Endothelial cell (in vitro differentiated cells): ENCODE results near the gene NHLRC3. TPM values are rescaled to one million over a fixed set of nuclear protein-coding genes. Genes with fewer than 3 reads are reported as not detected.
A peak's percentile ranks its signal among the peaks of the same experiment; 100 is the strongest.

Experiments
- DNase-seq: peaks from one replicate; pipeline ENCODE4 v3.0.0; 2021; ENCODE audit warnings: low spot score
- H3K27ac Mint-ChIP-seq: one replicate; pipeline ENCODE4 v1.8.0; 2021; ENCODE audit warnings: mixed read lengths, inconsistent platforms; ENCODE audit not compliant: unreplicated experiment
- H3K27me3 Mint-ChIP-seq: one replicate; pipeline ENCODE4 v1.8.0; 2021; ENCODE audit warnings: mild to moderate bottlenecking, moderate library complexity, mixed read lengths, inconsistent platforms; ENCODE audit not compliant: unreplicated experiment
- H3K36me3 Mint-ChIP-seq: one replicate; pipeline ENCODE4 v1.8.0; 2021; ENCODE audit warnings: mild to moderate bottlenecking, low read depth, mixed read lengths, inconsistent platforms; ENCODE audit not compliant: unreplicated experiment
- H3K4me1 Mint-ChIP-seq: one replicate; pipeline ENCODE4 v1.8.0; 2021; ENCODE audit warnings: mild to moderate bottlenecking, mixed read lengths, inconsistent platforms; ENCODE audit not compliant: unreplicated experiment
- H3K4me3 Mint-ChIP-seq: one replicate; pipeline ENCODE4 v1.8.0; 2021; ENCODE audit warnings: mild to moderate bottlenecking, mixed read lengths, inconsistent platforms; ENCODE audit not compliant: unreplicated experiment
- H3K9me3 Mint-ChIP-seq: one replicate; pipeline ENCODE4 v1.8.0; 2021; ENCODE audit warnings: mixed read lengths, inconsistent platforms; ENCODE audit not compliant: unreplicated experiment
- total RNA-seq: library from RNA; stranded (reverse); fragmentation: NEBNext Ultra II Directional; extraction: Animal tissue kit (Norgen Biotek cat#: 25700); gene quantifications from one replicate; pipeline ENCODE4 v1.2.1, GENCODE V29; 2021; ENCODE audit not compliant: unreplicated experiment
- TF ChIP-seq, protein P1 (sequence below): fragments of 200-600 bp; sonication (generic); IDR thresholded peaks from one replicate; pipeline ENCODE4 v1.5.0; 2021; ENCODE audit warnings: antibody characterized with exemption; ENCODE audit not compliant: unreplicated experiment

Gene NHLRC3
- total RNA-seq, 1 donor from 2014 or later: 26.9 TPM

GRCh38 chr13:39012608-39013007, 25.6 kb upstream of the NHLRC3 start:
- TF ChIP-seq, protein P1, sequence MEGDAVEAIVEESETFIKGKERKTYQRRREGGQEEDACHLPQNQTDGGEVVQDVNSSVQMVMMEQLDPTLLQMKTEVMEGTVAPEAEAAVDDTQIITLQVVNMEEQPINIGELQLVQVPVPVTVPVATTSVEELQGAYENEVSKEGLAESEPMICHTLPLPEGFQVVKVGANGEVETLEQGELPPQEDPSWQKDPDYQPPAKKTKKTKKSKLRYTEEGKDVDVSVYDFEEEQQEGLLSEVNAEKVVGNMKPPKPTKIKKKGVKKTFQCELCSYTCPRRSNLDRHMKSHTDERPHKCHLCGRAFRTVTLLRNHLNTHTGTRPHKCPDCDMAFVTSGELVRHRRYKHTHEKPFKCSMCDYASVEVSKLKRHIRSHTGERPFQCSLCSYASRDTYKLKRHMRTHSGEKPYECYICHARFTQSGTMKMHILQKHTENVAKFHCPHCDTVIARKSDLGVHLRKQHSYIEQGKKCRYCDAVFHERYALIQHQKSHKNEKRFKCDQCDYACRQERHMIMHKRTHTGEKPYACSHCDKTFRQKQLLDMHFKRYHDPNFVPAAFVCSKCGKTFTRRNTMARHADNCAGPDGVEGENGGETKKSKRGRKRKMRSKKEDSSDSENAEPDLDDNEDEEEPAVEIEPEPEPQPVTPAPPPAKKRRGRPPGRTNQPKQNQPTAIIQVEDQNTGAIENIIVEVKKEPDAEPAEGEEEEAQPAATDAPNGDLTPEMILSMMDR: no peak
- no peak overlapping the region for H3K27ac Mint-ChIP-seq
- no peaks in the 10 kb centered on the region for H3K27me3 Mint-ChIP-seq
- no peaks in the 10 kb centered on the region for H3K9me3 Mint-ChIP-seq
- peak overlapping the region; percentile 34 for H3K4me3 Mint-ChIP-seq
- DNase-seq: peak; percentile 31
- peaks cover 47% of the 10 kb centered on the region for H3K36me3 Mint-ChIP-seq
- peaks cover 7% of the 10 kb centered on the region for H3K4me1 Mint-ChIP-seq

GRCh38 chr13:39013462-39013861, 24.8 kb upstream of the NHLRC3 start:
- Mint-ChIP-seq H3K9me3 (no peaks in the 10 kb centered on the region), H3K27ac (no peak overlapping the region), H3K36me3 (peaks cover 42% of the 10 kb centered on the region), H3K27me3 (no peaks in the 10 kb centered on the region), H3K4me3 (peak overlapping the region; percentile 34), H3K4me1 (peaks cover 15% of the 10 kb centered on the region)
- TF ChIP-seq, protein P1: no peak
- DNase-seq: no peak

DNA sequence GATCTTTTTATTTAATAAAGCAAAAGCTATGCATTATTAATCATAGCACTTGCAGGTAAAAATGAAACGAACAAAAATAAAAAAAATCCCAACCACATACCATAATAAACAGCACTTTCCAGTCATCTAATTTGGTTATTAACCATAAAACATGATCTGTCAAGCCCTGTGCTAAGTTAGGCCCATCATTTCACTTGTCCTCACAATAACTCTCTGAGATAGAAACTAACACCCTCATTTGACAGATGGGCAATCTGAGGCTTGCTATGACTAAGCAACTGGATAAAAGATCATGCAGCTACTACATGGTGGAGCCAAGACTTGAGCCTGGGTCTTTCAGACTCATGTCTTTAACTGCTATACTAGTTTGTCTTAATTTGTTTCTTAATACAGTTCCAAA, 22.2 kb upstream of the NHLRC3 start:
- DNase-seq: no peak
- Mint-ChIP-seq H3K27me3 (no peaks in the 10 kb centered on the region), H3K4me3 (no peak overlapping the region), H3K27ac (no peak overlapping the region), H3K4me1 (peaks cover 15% of the 10 kb centered on the region), H3K36me3 (peaks cover 33% of the 10 kb centered on the region), H3K9me3 (no peaks in the 10 kb centered on the region)
- TF ChIP-seq, protein P1: no peak

- Mint-ChIP-seq H3K27ac (peak overlapping the region; percentile 79), H3K4me3 (no peak overlapping the region), H3K36me3 (peaks cover 34% of the 10 kb centered on the region), H3K9me3 (no peaks in the 10 kb centered on the region), H3K4me1 (peaks cover 18% of the 10 kb centered on the region), H3K27me3 (no peaks in the 10 kb centered on the region)
- DNase-seq: no peak
- TF ChIP-seq, protein P1: peak; percentile 48
Measured at GRCh38 chr13:39016787-39017186, 21.5 kb upstream of the NHLRC3 start.

GRCh38 chr13:39020853-39021462, 17.3 kb upstream of the NHLRC3 start:
- no peak for DNase-seq
- Mint-ChIP-seq H3K27me3 (no peaks in the 10 kb centered on the region), H3K4me1 (peaks cover 45% of the 10 kb centered on the region), H3K36me3 (peaks cover 22% of the 10 kb centered on the region), H3K9me3 (no peaks in the 10 kb centered on the region), H3K27ac (no peak overlapping the region), H3K4me3 (no peak overlapping the region)
- TF ChIP-seq, protein P1: no peak
